ENCODE results near the gene RCOR1. TPM values are rescaled to one million over a fixed set of nuclear protein-coding genes. Genes with fewer than 3 reads are reported as not detected.

The RCOR1 gene
- total and polyA plus RNA-seq, 2 of the 4 experiments (the other 2 are of a cell fraction) = 9.0 to 11.2 TPM

GRCh38 chr14:102574281-102575159, 17.9 kb upstream of the RCOR1 start (continued):
- no peak for TF ChIP-seq CHD1 (IDR thresholded peaks at IDR 0.05; ENCODE audit: low read depth, low read length)
- TF ChIP-seq RAD21 (IDR thresholded peaks at IDR 0.05; ENCODE audit: low read length) = no peak
- no peak for TF ChIP-seq POLR2A (IDR thresholded peaks at IDR 0.05; ENCODE audit: low read depth, low read length)

GRCh38 chr14:102575160-102575845, 17.1 kb upstream of the RCOR1 start:
- POLR2A ChIA-PET (ENCODE audit: unreplicated experiment) = no interaction called here
- Histone ChIP-seq H3K4me3 (ENCODE audit: insufficient read depth, low read depth, low read length) (no peak overlapping the region), H3K18ac (ENCODE audit: low read depth, low read length) (no peak overlapping the region)
- TF ChIP-seq MAZ (IDR thresholded peaks at IDR 0.05; ENCODE audit: borderline replicate concordance, low read depth, low read length) (no peak), RCOR1 (IDR thresholded peaks at IDR 0.05; ENCODE audit: insufficient replicate concordance, low read length) (no peak), MAFK (IDR thresholded peaks at IDR 0.05; ENCODE audit: low read depth, low read length) (no peak), BHLHE40 (IDR thresholded peaks at IDR 0.05; ENCODE audit: low read depth, low read length) (no peak), CTCF (conservative IDR thresholded peaks at IDR 0.05; ENCODE audit: low read depth, low read length) (no peak), ELK1 (IDR thresholded peaks at IDR 0.05; ENCODE audit: borderline replicate concordance, low read depth, low read length) (no peak), CHD1 (IDR thresholded peaks at IDR 0.05; ENCODE audit: low read depth, low read length) (no peak), FOS (IDR thresholded peaks at IDR 0.05; ENCODE audit: low read depth, low read length) (no peak), RAD21 (IDR thresholded peaks at IDR 0.05; ENCODE audit: low read length) (no peak), NFE2L2 (IDR thresholded peaks at IDR 0.05; ENCODE audit: low read depth, low read length) (no peak), SMC3 (IDR thresholded peaks at IDR 0.05; ENCODE audit: low read depth, low read length) (no peak), CEBPB (IDR thresholded peaks at IDR 0.05; ENCODE audit: low read depth, low read length) (no peak)

More at GRCh38 chr14:102575160-102575845, 17.1 kb upstream of the RCOR1 start:
- no peak for ATAC-seq (ENCODE audit: low read depth)
- Histone ChIP-seq H3K27ac (ENCODE audit: insufficient read depth, low read length) (no peak overlapping the region), H2BK120ac (ENCODE audit: low read depth, low read length) (no peak overlapping the region), H2AK9ac (replicated peaks; ENCODE audit: low read depth, low read length, poor library complexity) (no peak overlapping the region), H3K4me1 (ENCODE audit: control insufficient read depth, insufficient read depth, low read length) (peaks cover 10% of the 10 kb centered on the region), H4K91ac (ENCODE audit: insufficient read depth, low read depth, low read length) (no peak overlapping the region), H3K36me3 (ENCODE audit: control insufficient read depth, insufficient read depth, low read length) (no peaks in the 10 kb centered on the region), H4K5ac (ENCODE audit: low read depth, low read length) (no peak overlapping the region), H4K20me1 (ENCODE audit: insufficient read depth, low read length) (no peaks in the 10 kb centered on the region), H3K56ac (ENCODE audit: extremely low read depth, insufficient read depth, low read length) (no peak overlapping the region), H3K4me2 (ENCODE audit: low read depth, low read length) (no peak overlapping the region), H3K9me3 (ENCODE audit: control insufficient read depth, insufficient read depth, low read length) (no peaks in the 10 kb centered on the region), H2BK20ac (ENCODE audit: low read depth, low read length) (no peak overlapping the region), H2AK5ac (ENCODE audit: low read depth, low read length) (no peak overlapping the region), H2BK5ac (ENCODE audit: low read depth, low read length, poor library complexity, severe bottlenecking) (no peak overlapping the region), H3K27me3 (ENCODE audit: control insufficient read depth, insufficient read depth, low read length) (no peaks in the 10 kb centered on the region; the same call in 1 of the 2 replicates), H3K9me1 (ENCODE audit: insufficient read depth, low read length) (peaks cover 12% of the 10 kb centered on the region), H3K23ac (ENCODE audit: low read depth, low read length) (no peak overlapping the region), H2BK15ac (ENCODE audit: low read depth, low read length) (no peak overlapping the region), H3K4ac (ENCODE audit: low read depth, low read length) (no peak overlapping the region), H3K9ac (ENCODE audit: low read depth, low read length) (no peak overlapping the region), H4K8ac (ENCODE audit: low read depth in 2 of 2, low read length in 2 of 2) (no peak overlapping the region), H3K79me1 (ENCODE audit: low read depth in 1 of 2, low read length in 2 of 2) (no peaks in the 10 kb centered on the region; a peak in 1 of 4 replicates), H3K14ac (replicated peaks; ENCODE audit: low read depth, low read length) (no peak overlapping the region), H2AFZ (replicated peaks; ENCODE audit: low read length, poor library complexity) (peak overlapping the region; percentile 80)
- CTCF ChIA-PET = no interaction called here
- WGBS, 2 experiments (ENCODE audit: extremely low coverage in 2 of 2, insufficient read length in 1 of 2) = 88% methylated on average over 6 of the region's 15 CpGs; no CpG with 5 or more reads in 1 of the 2 experiments
- BruUV-seq (replicated peaks) = no TSS peak
- no peak for DNase-seq
- dilution Hi-C loops (cut with HindIII; ENCODE audit: low sequenced_read_pairs, unreplicated experiment) (no loop called here), in situ Hi-C loops (cut with MboI; ENCODE audit: low sequenced_read_pairs) (no loop called here), intact Hi-C loops (cut with micrococcal nuclease) (no loop called here)
